ENCODE measurements around the gene MTNR1B. TPM values are rescaled to one million over a fixed set of nuclear protein-coding genes. Genes with fewer than 3 reads are reported as not detected.
A peak's percentile ranks its signal among the peaks of the same experiment; 100 is the strongest.

The MTNR1B gene
- total RNA-seq, 1 donor from 2014 or later, result not detected

GRCh38 chr11:92954003-92954402 lies 15.4 kb upstream of the MTNR1B start:
- Mint-ChIP-seq H3K36me3 (ENCODE audit: low read depth) (peaks cover 7% of the 10 kb centered on the region), H3K4me1 (ENCODE audit: low read depth) (no peaks in the 10 kb centered on the region), H3K9me3 (ENCODE audit: low read depth) (peaks cover 20% of the 10 kb centered on the region), H3K27me3 (ENCODE audit: low read depth) (peaks cover 6% of the 10 kb centered on the region), H3K4me3 (ENCODE audit: unreplicated experiment) (no peak overlapping the region), H3K27ac (ENCODE audit: unreplicated experiment) (no peak overlapping the region)
- DNase-seq (ENCODE audit: low spot score), result no peak
- TF ChIP-seq CTCF (IDR thresholded peaks at IDR 0.05), result no peak

DNA sequence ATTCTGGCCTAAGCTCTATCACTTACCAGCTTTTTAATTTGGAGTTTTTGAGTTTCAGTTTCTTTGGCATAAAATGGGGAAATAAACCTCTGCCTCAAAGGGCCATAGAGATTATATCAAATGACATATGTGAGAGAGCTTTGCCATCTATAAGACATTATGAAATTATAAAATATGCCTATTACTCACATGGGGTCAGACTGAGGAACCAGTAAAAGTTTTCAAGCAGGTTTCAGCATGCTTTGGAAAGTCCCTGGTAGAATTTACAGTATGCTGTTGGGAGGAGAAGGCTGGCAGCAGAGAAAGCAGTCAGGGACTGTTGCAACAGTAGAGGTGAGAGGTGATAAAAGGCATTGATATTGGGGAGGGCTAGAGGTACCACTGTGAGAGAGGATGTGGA lies 13.6 kb upstream of the MTNR1B start:
- peaks cover 1% of the 10 kb centered on the region for H3K36me3 Mint-ChIP-seq (ENCODE audit: low read depth)
- no peak for DNase-seq (ENCODE audit: low spot score)
- no peak overlapping the region for H3K27ac Mint-ChIP-seq (ENCODE audit: unreplicated experiment)
- H3K4me3 Mint-ChIP-seq (ENCODE audit: unreplicated experiment), result no peak overlapping the region
- peaks cover 5% of the 10 kb centered on the region for H3K27me3 Mint-ChIP-seq (ENCODE audit: low read depth)
- H3K4me1 Mint-ChIP-seq (ENCODE audit: low read depth), result peaks cover 3% of the 10 kb centered on the region
- H3K9me3 Mint-ChIP-seq (ENCODE audit: low read depth), result peaks cover 2% of the 10 kb centered on the region
- no peak for TF ChIP-seq CTCF (IDR thresholded peaks at IDR 0.05)

DNA sequence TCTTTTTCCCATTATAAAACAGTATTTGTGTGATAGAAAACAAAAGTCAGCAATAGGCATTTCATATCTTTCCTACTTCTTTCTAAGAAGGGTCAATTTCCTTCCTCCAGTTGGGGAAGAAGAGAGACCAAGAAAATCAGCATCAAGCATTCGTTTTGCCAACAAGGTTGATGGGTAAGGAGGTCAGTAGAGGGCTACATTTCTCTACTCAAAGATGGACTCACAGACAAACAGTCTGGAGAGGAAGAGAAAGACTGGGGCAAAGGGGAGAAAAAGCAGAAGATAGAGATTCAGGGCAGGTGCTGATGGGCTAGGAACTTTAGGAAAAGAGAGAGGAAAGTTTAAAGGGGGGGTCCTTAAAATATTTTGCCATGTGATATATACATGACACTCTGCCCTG lies 8.6 kb upstream of the MTNR1B start:
- H3K9me3 Mint-ChIP-seq (ENCODE audit: low read depth), result no peaks in the 10 kb centered on the region
- H3K27ac Mint-ChIP-seq (ENCODE audit: unreplicated experiment), result no peak overlapping the region
- no peak overlapping the region for H3K4me3 Mint-ChIP-seq (ENCODE audit: unreplicated experiment)
- no peak for DNase-seq (ENCODE audit: low spot score)
- peaks cover 1% of the 10 kb centered on the region for H3K36me3 Mint-ChIP-seq (ENCODE audit: low read depth)
- peak; percentile 28 for TF ChIP-seq CTCF (IDR thresholded peaks at IDR 0.05)
- H3K4me1 Mint-ChIP-seq (ENCODE audit: low read depth), result peaks cover 9% of the 10 kb centered on the region
- H3K27me3 Mint-ChIP-seq (ENCODE audit: low read depth), result peaks cover 1% of the 10 kb centered on the region

DNA sequence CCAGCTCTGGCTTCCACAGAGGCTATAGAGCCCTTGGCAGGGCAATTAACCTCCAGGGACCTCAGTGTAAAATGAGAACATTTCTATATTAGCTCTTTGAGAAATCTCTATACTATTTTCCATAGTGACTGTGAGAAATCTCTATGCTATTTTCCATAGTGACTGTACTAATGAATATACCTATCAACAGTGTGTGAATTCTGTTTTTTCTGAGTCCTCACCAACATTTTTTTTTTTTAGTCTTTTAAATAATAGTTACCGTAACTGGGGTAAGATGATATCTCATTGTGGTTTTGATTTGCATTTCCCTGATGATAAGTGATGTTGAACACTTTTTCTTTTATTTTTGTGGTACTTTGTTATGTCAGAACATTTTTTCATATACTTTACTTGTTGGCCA lies 7.0 kb upstream of the MTNR1B start:
- H3K36me3 Mint-ChIP-seq (ENCODE audit: low read depth), result peaks cover 3% of the 10 kb centered on the region
- TF ChIP-seq CTCF (IDR thresholded peaks at IDR 0.05), result no peak
- no peak for DNase-seq (ENCODE audit: low spot score)
- H3K4me3 Mint-ChIP-seq (ENCODE audit: unreplicated experiment), result no peak overlapping the region
- no peaks in the 10 kb centered on the region for H3K9me3 Mint-ChIP-seq (ENCODE audit: low read depth)
- H3K4me1 Mint-ChIP-seq (ENCODE audit: low read depth), result peaks cover 9% of the 10 kb centered on the region
- H3K27ac Mint-ChIP-seq (ENCODE audit: unreplicated experiment), result no peak overlapping the region
- H3K27me3 Mint-ChIP-seq (ENCODE audit: low read depth), result peaks cover 5% of the 10 kb centered on the region

GRCh38 chr11:92964471-92964870 lies 5.0 kb upstream of the MTNR1B start:
- no peak overlapping the region for H3K27ac Mint-ChIP-seq (ENCODE audit: unreplicated experiment)
- H3K27me3 Mint-ChIP-seq (ENCODE audit: low read depth), result peaks cover 12% of the 10 kb centered on the region
- no peaks in the 10 kb centered on the region for H3K9me3 Mint-ChIP-seq (ENCODE audit: low read depth)
- DNase-seq (ENCODE audit: low spot score), result no peak
- peaks cover 2% of the 10 kb centered on the region for H3K36me3 Mint-ChIP-seq (ENCODE audit: low read depth)
- no peak overlapping the region for H3K4me3 Mint-ChIP-seq (ENCODE audit: unreplicated experiment)
- H3K4me1 Mint-ChIP-seq (ENCODE audit: low read depth), result peaks cover 12% of the 10 kb centered on the region
- no peak for TF ChIP-seq CTCF (IDR thresholded peaks at IDR 0.05)

Data from chondrocyte (in vitro differentiated cells).